Ishikawa (cell line): Measurements from ENCODE around the gene EFEMP1.

Source experiments
- CEBPB ChIP-seq: IDR thresholded peaks from 2 replicates; pipeline ENCODE4 v1.6.1; 2012
- CREB1 ChIP-seq: IDR thresholded peaks from 2 replicates; pipeline ENCODE4 v1.6.1; 2012; ENCODE audit warnings: low read depth
- EGR1 ChIP-seq: IDR thresholded peaks from 2 replicates; pipeline ENCODE4 v1.6.1; 2012
- EP300 ChIP-seq: IDR thresholded peaks from 2 replicates; pipeline ENCODE4 v1.6.1; 2012; ENCODE audit warnings: borderline replicate concordance
- FOXM1 ChIP-seq: IDR thresholded peaks from 2 replicates; pipeline ENCODE4 v1.6.1; 2012; ENCODE audit warnings: low read depth, borderline replicate concordance
- NFIC ChIP-seq: IDR thresholded peaks from 2 replicates; pipeline ENCODE4 v1.6.1; 2012
- RAD21 ChIP-seq: IDR thresholded peaks from 2 replicates; pipeline ENCODE4 v1.6.1; 2012; ENCODE audit warnings: low read depth
- TAF1 ChIP-seq: IDR thresholded peaks from 2 replicates; pipeline ENCODE4 v1.6.1; 2012; ENCODE audit warnings: low read depth, mild to moderate bottlenecking
- TCF12 ChIP-seq: IDR thresholded peaks from 2 replicates; pipeline ENCODE4 v1.6.1; 2012; ENCODE audit warnings: low read depth
- TEAD4 ChIP-seq: IDR thresholded peaks from 2 replicates; pipeline ENCODE4 v1.6.1; 2012
- YY1 ChIP-seq: IDR thresholded peaks from 2 replicates; pipeline ENCODE4 v1.6.1; 2012; ENCODE audit warnings: low read depth
- ZBTB7A ChIP-seq: IDR thresholded peaks from 2 replicates; pipeline ENCODE4 v1.6.1; 2012; ENCODE audit warnings: low read depth
- TF ChIP-seq, protein P1 (sequence below): IDR thresholded peaks from 2 replicates; pipeline ENCODE4 v1.6.1; 2012
- TF ChIP-seq, protein P2 (sequence below): IDR thresholded peaks from 2 replicates; pipeline ENCODE4 v1.6.1; 2012
- TF ChIP-seq, protein P3 (sequence below): IDR thresholded peaks from 2 replicates; pipeline ENCODE4 v1.6.1; 2012; ENCODE audit warnings: low read depth, mild to moderate bottlenecking

Gene EFEMP1

DNA sequence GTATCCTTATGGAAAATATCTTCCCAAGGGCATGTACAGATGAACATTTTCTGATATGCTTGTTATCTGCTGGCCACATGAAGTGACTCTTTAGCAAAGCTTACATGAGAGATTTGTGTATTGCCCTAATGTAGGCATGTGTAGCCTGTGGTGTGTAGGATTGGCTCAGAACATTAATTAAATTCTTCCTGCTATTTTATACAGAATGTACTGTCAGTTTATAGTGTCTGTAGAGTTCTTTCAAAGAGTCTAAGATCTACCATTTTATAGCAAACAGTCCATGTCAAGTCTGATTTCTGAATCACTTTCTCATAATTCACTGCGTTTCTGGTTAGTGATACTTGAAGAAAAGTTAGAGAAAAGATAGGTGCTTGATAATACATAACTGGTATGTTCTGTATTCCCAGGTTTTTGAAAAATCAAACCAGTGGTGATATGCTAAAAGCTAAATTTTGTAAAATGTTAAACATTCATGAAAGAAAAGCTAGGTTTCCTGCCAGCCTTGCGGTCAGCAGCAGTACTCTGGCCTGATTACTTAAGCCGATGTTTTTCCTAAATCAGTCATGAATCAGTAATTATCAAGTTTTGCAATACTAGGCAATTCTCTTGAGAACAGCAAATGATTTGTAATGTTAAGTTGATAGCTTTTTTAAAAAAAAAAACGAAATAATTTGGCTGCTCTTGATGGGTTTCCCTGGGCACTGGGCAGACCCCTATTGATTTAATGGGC lies 30.9 kb upstream of the EFEMP1 start:
- TF ChIP-seq NFIC (no peak), EP300 (no peak), RAD21 (no peak), CEBPB (no peak), TCF12 (no peak), TEAD4 (no peak), CREB1 (no peak), TAF1 (no peak), FOXM1 (no peak)
- TF ChIP-seq, protein P1, sequence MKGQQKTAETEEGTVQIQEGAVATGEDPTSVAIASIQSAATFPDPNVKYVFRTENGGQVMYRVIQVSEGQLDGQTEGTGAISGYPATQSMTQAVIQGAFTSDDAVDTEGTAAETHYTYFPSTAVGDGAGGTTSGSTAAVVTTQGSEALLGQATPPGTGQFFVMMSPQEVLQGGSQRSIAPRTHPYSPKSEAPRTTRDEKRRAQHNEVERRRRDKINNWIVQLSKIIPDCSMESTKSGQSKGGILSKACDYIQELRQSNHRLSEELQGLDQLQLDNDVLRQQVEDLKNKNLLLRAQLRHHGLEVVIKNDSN = no peak

DNA sequence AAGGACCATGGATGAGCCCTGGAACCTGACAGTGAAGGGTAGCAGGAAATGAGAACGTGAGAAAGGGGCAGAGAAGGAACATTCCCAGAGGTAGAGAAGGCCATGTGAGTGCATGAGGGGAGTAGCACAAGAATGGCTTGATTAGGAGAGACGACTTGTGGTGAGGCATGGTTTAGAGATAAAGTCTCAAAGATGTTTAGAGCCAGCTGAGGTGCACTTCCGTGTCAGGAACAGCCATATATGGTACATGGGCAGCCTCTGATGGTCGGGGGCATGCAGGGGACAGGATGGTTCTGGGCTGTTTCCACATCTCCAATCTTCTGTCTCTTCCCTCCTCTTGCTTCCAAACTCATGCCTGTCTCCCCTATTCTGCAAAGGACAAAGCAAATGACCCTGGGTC lies 28.8 kb upstream of the EFEMP1 start:
- TF ChIP-seq, protein P2, sequence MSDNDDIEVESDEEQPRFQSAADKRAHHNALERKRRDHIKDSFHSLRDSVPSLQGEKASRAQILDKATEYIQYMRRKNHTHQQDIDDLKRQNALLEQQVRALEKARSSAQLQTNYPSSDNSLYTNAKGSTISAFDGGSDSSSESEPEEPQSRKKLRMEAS = no peak
- TF ChIP-seq, protein P3, sequence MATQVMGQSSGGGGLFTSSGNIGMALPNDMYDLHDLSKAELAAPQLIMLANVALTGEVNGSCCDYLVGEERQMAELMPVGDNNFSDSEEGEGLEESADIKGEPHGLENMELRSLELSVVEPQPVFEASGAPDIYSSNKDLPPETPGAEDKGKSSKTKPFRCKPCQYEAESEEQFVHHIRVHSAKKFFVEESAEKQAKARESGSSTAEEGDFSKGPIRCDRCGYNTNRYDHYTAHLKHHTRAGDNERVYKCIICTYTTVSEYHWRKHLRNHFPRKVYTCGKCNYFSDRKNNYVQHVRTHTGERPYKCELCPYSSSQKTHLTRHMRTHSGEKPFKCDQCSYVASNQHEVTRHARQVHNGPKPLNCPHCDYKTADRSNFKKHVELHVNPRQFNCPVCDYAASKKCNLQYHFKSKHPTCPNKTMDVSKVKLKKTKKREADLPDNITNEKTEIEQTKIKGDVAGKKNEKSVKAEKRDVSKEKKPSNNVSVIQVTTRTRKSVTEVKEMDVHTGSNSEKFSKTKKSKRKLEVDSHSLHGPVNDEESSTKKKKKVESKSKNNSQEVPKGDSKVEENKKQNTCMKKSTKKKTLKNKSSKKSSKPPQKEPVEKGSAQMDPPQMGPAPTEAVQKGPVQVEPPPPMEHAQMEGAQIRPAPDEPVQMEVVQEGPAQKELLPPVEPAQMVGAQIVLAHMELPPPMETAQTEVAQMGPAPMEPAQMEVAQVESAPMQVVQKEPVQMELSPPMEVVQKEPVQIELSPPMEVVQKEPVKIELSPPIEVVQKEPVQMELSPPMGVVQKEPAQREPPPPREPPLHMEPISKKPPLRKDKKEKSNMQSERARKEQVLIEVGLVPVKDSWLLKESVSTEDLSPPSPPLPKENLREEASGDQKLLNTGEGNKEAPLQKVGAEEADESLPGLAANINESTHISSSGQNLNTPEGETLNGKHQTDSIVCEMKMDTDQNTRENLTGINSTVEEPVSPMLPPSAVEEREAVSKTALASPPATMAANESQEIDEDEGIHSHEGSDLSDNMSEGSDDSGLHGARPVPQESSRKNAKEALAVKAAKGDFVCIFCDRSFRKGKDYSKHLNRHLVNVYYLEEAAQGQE = no peak

DNA sequence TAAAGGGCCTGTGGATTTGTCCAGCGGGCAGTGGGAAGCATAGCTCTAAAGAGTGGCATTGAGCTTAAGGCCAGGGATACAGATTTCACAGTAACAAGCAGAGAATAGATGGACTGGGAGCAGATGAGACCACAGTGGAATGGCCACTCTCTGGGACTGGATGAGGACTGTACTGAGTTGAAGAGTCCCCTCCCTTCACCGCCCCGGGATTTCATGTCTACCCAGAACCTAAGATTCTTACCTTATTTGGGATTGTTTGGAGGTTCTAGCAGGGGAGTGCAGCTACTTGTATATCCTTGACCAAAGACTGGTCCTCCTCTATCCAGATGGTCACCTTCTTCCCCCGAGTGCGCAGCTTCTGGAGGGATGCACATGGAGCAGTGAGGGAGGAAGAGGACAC lies 28.0 kb upstream of the EFEMP1 start:
- TF ChIP-seq CREB1 (no peak), NFIC (no peak), TEAD4 (no peak), TAF1 (no peak), YY1 (no peak), EGR1 (no peak), CEBPB (no peak)
- TF ChIP-seq, protein P2 = no peak
- TF ChIP-seq, protein P3 = no peak

DNA sequence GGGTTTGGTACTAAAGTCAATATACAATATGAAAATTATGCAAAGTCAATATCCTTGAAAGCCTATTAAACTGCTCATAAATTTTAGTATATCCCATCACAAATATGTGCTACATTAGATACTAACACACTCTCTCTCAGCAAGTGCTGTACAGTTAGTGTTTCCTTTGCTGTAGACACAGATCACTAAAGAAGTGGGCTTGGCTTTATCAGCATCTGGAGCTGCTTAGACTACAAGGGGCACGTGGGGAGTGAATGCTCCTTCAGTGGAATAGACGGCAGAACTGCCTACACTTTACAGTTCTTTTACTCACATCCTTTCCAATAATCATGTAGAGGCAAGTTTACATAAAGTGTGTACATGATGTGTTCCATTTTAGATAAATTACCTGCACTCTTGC lies 26.0 kb upstream of the EFEMP1 start:
- TF ChIP-seq, protein P2 = no peak
- TF ChIP-seq, protein P3 = no peak
- TF ChIP-seq NFIC (no peak), EP300 (no peak), RAD21 (no peak), CREB1 (no peak), CEBPB (no peak), TCF12 (no peak), EGR1 (no peak), TAF1 (no peak), TEAD4 (no peak), FOXM1 (no peak), ZBTB7A (no peak), YY1 (no peak)
- TF ChIP-seq, protein P1 = no peak

DNA sequence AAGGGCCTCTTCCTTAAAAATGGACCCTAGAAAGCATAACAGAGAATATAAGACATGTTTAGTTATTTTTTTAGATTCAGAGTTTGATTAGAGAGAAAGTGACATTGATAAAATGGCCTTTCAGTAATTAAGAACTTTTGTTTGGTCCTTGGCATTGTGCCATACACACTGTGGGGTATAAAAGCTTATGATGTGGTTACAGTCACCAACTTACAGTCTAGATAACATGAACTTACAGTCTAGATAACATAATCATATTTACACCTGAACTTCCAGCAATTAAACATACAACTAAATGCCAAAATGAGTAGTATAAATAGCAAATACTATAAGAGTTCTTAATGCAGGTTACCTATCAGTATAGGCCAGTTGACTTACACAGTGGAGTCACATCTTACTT lies 25.6 kb upstream of the EFEMP1 start:
- TF ChIP-seq RAD21 (no peak), YY1 (no peak), CEBPB (no peak), FOXM1 (no peak), NFIC (no peak), TAF1 (no peak), ZBTB7A (no peak)
